SK-N-SH (cell line): Measurements from ENCODE around the gene MARVELD1. TPM values are rescaled to one million over a fixed set of nuclear protein-coding genes. Genes with fewer than 3 reads are reported as not detected.

Experiments used
- CTCF ChIA-PET: fragments of 300-600, 350-600 bp; formaldehyde crosslinking; extraction: SDS; loops from one replicate; lab custom pipeline; 2021; lab: Yijun Ruan, JAX
- POLR2A ChIA-PET: fragments of 350-600 bp; sonication (Branson Sonifier 250); formaldehyde crosslinking; extraction: SDS; loops from one replicate; lab custom pipeline; 2020; ENCODE audit warnings: antibody characterized with exemption, inconsistent platforms; lab: Yijun Ruan, JAX
- DNase-seq: peaks from one replicate; pipeline ENCODE4 v3.0.0; 2012
- H2AFZ ChIP-seq: fragments of 200-600 bp; sonication (generic); 2 replicates; pipeline ENCODE4 v1.8.1; 2016; ENCODE audit warnings: antibody characterized with exemption, mild to moderate bottlenecking, low read depth
- H3F3A ChIP-seq: fragments of 200-600 bp; sonication (generic); replicated peaks from 2 replicates; pipeline ENCODE3; 2016; ENCODE audit warnings: antibody characterized with exemption, mild to moderate bottlenecking; ENCODE audit not compliant: insufficient read depth
- H3K27ac ChIP-seq, 2 experiments: fragments of 200-500 bp in 1 of 2; fragments of 200-600 bp in 1 of 2; sonication (Bioruptor generic) in 1 of 2; sonication (generic), shearing (Covaris generic) in 1 of 2; 2 replicates each; pipeline versions ENCODE4 v1.5.1 to v1.6.1; 2014 to 2016; ENCODE audit warnings: low read depth in 2 of 2, inconsistent platforms in 1 of 2, low read length in 1 of 2, mild to moderate bottlenecking in 1 of 2, mixed read lengths in 1 of 2
- H3K27me3 ChIP-seq: fragments of 200-600 bp; sonication (generic), shearing (Covaris generic); 2 replicates; pipeline ENCODE4 v1.6.1; 2016; ENCODE audit warnings: mixed run types; ENCODE audit not compliant: insufficient read depth
- H3K36me3 ChIP-seq, 2 experiments: fragments of 200-500 bp in 1 of 2; fragments of 200-600 bp in 1 of 2; sonication (Bioruptor generic) in 1 of 2; sonication (generic) in 1 of 2; replicated peaks in 1 of 2; 2 replicates each; pipeline versions ENCODE3 to v1.5.1; 2014 to 2016; ENCODE audit warnings: low read length in 1 of 2, mild to moderate bottlenecking in 1 of 2; ENCODE audit not compliant: insufficient read depth in 2 of 2, control insufficient read depth in 1 of 2
- H3K4me1 ChIP-seq, 2 experiments: fragments of 200-500 bp in 1 of 2; fragments of 200-600 bp in 1 of 2; sonication (Bioruptor generic) in 1 of 2; sonication (generic), shearing (Covaris generic) in 1 of 2; 2 replicates each; pipeline versions ENCODE4 v1.5.1 to v1.6.1; 2014 to 2016; ENCODE audit warnings: low read depth in 1 of 2, low read length in 1 of 2, mixed run types in 1 of 2; ENCODE audit not compliant: insufficient read depth in 2 of 2, control insufficient read depth in 1 of 2
- H3K4me2 ChIP-seq: fragments of 200-600 bp; sonication (generic), shearing (Covaris generic); 2 replicates; pipeline ENCODE4 v1.6.1; 2017; ENCODE audit warnings: mixed run types
- H3K4me3 ChIP-seq, 2 experiments: fragments of 200-500 bp in 1 of 2; fragments of 200-600 bp in 1 of 2; sonication (Bioruptor generic) in 1 of 2; sonication (generic), shearing (Covaris generic) in 1 of 2; 2 replicates each; pipeline versions ENCODE4 v1.5.1 to v1.8.1; 2014 to 2016; ENCODE audit warnings: low read depth in 2 of 2, inconsistent platforms in 1 of 2, low read length in 1 of 2, mild to moderate bottlenecking in 1 of 2, mixed read lengths in 1 of 2, moderate library complexity in 1 of 2
- H3K79me2 ChIP-seq: fragments of 200-600 bp; sonication (generic); 2 replicates; pipeline ENCODE4 v1.8.1; 2017; ENCODE audit warnings: mild to moderate bottlenecking; ENCODE audit not compliant: insufficient read depth
- H3K9ac ChIP-seq: fragments of 200-600 bp; sonication (generic); 2 replicates; pipeline ENCODE4 v1.6.1; 2017; ENCODE audit warnings: mixed run types
- H3K9me2 ChIP-seq: fragments of 200-600 bp; sonication (generic); 2 replicates; pipeline ENCODE4 v1.6.1; 2017; ENCODE audit warnings: mixed run types
- H3K9me3 ChIP-seq: fragments of 200-600 bp; sonication (generic); 2 replicates; pipeline ENCODE4 v1.6.1; 2017; ENCODE audit warnings: mixed run types, mild to moderate bottlenecking, moderate library complexity
- H4K20me1 ChIP-seq: fragments of 200-600 bp; sonication (generic); 2 replicates; pipeline ENCODE4 v1.6.1; 2017; ENCODE audit warnings: mild to moderate bottlenecking, mixed run types; ENCODE audit not compliant: insufficient read depth
- CTCF ChIP-seq: fragments of 200-600 bp; sonication (generic); IDR thresholded peaks from 2 replicates; pipeline ENCODE4 v1.6.1; 2017; ENCODE audit warnings: antibody characterized with exemption, mild to moderate bottlenecking, moderate library complexity
- ELF1 ChIP-seq: IDR thresholded peaks from 2 replicates; pipeline ENCODE4 v1.4.0; 2012
- FOSL2 ChIP-seq: IDR thresholded peaks from 2 replicates; pipeline ENCODE4 v1.4.0; 2012; ENCODE audit warnings: low read depth, mild to moderate bottlenecking, moderate library complexity, borderline replicate concordance
- GABPA ChIP-seq: IDR thresholded peaks from 2 replicates; pipeline ENCODE4 v1.4.0; 2012; ENCODE audit warnings: low read depth, mild to moderate bottlenecking
- MAX ChIP-seq: IDR thresholded peaks from 2 replicates; pipeline ENCODE4 v1.4.0; 2012; ENCODE audit warnings: low read depth
- MEF2A ChIP-seq: IDR thresholded peaks from 2 replicates; pipeline ENCODE4 v1.4.0; 2012; ENCODE audit warnings: low read depth, borderline replicate concordance
- NRF1 ChIP-seq: IDR thresholded peaks from 2 replicates; pipeline ENCODE4 v1.6.1; 2012; ENCODE audit warnings: low read depth, mild to moderate bottlenecking, low read length
- RAD21 ChIP-seq: IDR thresholded peaks from 2 replicates; pipeline ENCODE4 v1.6.1; 2012; ENCODE audit warnings: mild to moderate bottlenecking, low read length
- TEAD4 ChIP-seq: IDR thresholded peaks from 2 replicates; pipeline ENCODE4 v1.4.0; 2012; ENCODE audit warnings: mild to moderate bottlenecking, borderline replicate concordance; ENCODE audit not compliant: insufficient read depth
- USF1 ChIP-seq: IDR thresholded peaks from 2 replicates; pipeline ENCODE4 v1.4.0; 2012; ENCODE audit warnings: low read depth, borderline replicate concordance
- USF2 ChIP-seq: fragments of 150-350 bp; IDR thresholded peaks from 2 replicates; pipeline ENCODE4 v1.6.1; 2017; ENCODE audit warnings: antibody characterized with exemption, low read length, low read depth, borderline replicate concordance
- ZBTB33 ChIP-seq: IDR thresholded peaks from 2 replicates; pipeline ENCODE4 v1.4.0; 2012; ENCODE audit warnings: low read depth, borderline replicate concordance
- WGBS: methylation state at CpG from one replicate; pipeline ENCODE4 v1.1.6; 2017; ENCODE audit warnings: low lambda C conversion rate; 5-methylcytosine and 5-hydroxymethylcytosine counted together
- polyA plus RNA-seq, 3 experiments: library from polyadenylated mRNA; depleted of rRNA; stranded (reverse); fragments of >200 nt; gene quantifications; 2 replicates each; pipeline ENCODE4 v1.2.3, GENCODE V29; 2012

The MARVELD1 gene
- polyA plus RNA-seq, 1 of the 3 experiments (the other 2 are of a cell fraction) = 53.0 TPM

GRCh38 chr10:97664282-97664850 lies 49.2 kb upstream of the MARVELD1 start:
- CTCF ChIA-PET = interaction anchor here (8.6 kb wide), 1 partner anchor 14 kb away, joined by 71 read pairs; no protein-coding TSS in a partner anchor
- Histone ChIP-seq H4K20me1 (no peaks in the 10 kb centered on the region), H2AFZ (no peak overlapping the region), H3K4me2 (no peak overlapping the region)
- no peak for TF ChIP-seq FOSL2
- no peak for TF ChIP-seq USF2
- no peak for TF ChIP-seq TEAD4
- no peak for TF ChIP-seq CTCF
- TF ChIP-seq ELF1 = no peak
- no peak for TF ChIP-seq GABPA
- no peak for TF ChIP-seq ZBTB33
- TF ChIP-seq NRF1 = no peak
- no peak for TF ChIP-seq USF1
- no peak for TF ChIP-seq MAX
- TF ChIP-seq RAD21 = no peak
- no peak for TF ChIP-seq MEF2A
- TF ChIP-seq, all 33 proteins: peak for 0
- H3K9ac ChIP-seq = no peak overlapping the region
- peaks cover 0 to 5% of the 10 kb centered on the region in 2 experiments; a peak in 2 of 4 replicates for H3K4me1 ChIP-seq
- no peaks in the 10 kb centered on the region for H3K9me3 ChIP-seq
- H3F3A ChIP-seq = peaks cover 4% of the 10 kb centered on the region
- no peaks in the 10 kb centered on the region for H3K27me3 ChIP-seq
- peaks cover 5% of the 10 kb centered on the region for H3K79me2 ChIP-seq
- 89% methylated on average over 1 of the region's 1 CpG for WGBS
- H3K27ac ChIP-seq = no peak overlapping the region
- H3K9me2 ChIP-seq = no peaks in the 10 kb centered on the region
- POLR2A ChIA-PET = no interaction called here
- H3K36me3 ChIP-seq = peaks cover 43 to 46% of the 10 kb centered on the region in 2 experiments
- no peak overlapping the region for H3K4me3 ChIP-seq
- DNase-seq = no peak
